ENCODE measurements around the gene KRTAP10-7.

DNA sequence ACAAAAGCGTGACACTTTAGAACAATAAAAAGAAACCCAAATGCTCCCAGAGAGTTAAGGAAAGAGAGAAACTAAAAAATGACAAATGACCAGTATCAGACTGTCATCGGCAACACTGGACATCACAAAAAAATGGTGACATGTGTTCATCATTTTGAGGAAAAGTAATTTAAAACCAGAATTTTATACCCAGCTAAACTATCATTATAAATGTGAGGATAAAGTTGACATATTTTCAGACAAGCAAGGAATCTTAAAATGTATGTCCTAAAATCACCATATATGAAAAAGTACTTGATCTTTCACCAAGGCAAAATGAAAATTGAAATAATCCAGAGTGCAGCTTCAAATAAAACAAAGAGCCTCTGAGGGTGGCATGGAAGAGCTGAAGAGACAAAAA is 44.5 kb downstream of the KRTAP10-7 start:
- TF ChIP-seq, protein P1, sequence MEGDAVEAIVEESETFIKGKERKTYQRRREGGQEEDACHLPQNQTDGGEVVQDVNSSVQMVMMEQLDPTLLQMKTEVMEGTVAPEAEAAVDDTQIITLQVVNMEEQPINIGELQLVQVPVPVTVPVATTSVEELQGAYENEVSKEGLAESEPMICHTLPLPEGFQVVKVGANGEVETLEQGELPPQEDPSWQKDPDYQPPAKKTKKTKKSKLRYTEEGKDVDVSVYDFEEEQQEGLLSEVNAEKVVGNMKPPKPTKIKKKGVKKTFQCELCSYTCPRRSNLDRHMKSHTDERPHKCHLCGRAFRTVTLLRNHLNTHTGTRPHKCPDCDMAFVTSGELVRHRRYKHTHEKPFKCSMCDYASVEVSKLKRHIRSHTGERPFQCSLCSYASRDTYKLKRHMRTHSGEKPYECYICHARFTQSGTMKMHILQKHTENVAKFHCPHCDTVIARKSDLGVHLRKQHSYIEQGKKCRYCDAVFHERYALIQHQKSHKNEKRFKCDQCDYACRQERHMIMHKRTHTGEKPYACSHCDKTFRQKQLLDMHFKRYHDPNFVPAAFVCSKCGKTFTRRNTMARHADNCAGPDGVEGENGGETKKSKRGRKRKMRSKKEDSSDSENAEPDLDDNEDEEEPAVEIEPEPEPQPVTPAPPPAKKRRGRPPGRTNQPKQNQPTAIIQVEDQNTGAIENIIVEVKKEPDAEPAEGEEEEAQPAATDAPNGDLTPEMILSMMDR (conservative IDR thresholded peaks at IDR 0.05 in 1 of 2, IDR thresholded peaks at IDR 0.05 in 1 of 2; ENCODE audit: extremely low read depth in 1 of 2, insufficient read depth in 1 of 2, low read depth in 1 of 2, low read length in 2 of 2), result no peak
- no peak for TF ChIP-seq EZH2 (IDR thresholded peaks at IDR 0.05; ENCODE audit: borderline replicate concordance, low read length)

All from mammary epithelial cell (primary cell).